HCT116 (cell line): ENCODE results near the gene ATP6V1G2. TPM values are rescaled to one million over a fixed set of nuclear protein-coding genes. Genes with fewer than 3 reads are reported as not detected.

Experiments used
- ATAC-seq: fragments of 200-7000 bp; cut with Tn5 transposase; 2 replicates; pipeline ENCODE4 v1.9.1; 2020; ENCODE audit warnings: mild to moderate bottlenecking, moderate library complexity
- BruUV-seq: library from RNA; stranded (reverse); fragments of 400-500 nt; replicated peaks from 2 replicates; lab custom pipeline; 2021; lab: Mats Ljungman, UMichigan
- CTCF ChIA-PET: fragments of 300-600 bp; sonication (Branson Sonifier 250); formaldehyde crosslinking; loops from one replicate; lab custom pipeline; 2021; ENCODE audit warnings: antibody characterized with exemption; lab: Charles Lee
- POLR2A ChIA-PET: fragments of 300-600, 350-600 bp; sonication (Branson Sonifier 250); formaldehyde crosslinking; loops from one replicate; lab custom pipeline; 2021; ENCODE audit warnings: antibody characterized with exemption; lab: Charles Lee
- RAD21 ChIA-PET, 2 experiments: fragments of 300-600 bp; sonication (Branson Sonifier 250); formaldehyde crosslinking; loops; one replicate each; lab custom pipeline; 2023; ENCODE audit warnings: low total read pairs in 2 of 2; ENCODE audit not compliant: uncharacterized antibody in 2 of 2, unreplicated experiment in 2 of 2, low non-redundant PET in 1 of 2; lab: Charles Lee
- DNase-seq: peaks from one replicate; pipeline ENCODE4 v3.0.0-alpha.2; 2010; ENCODE audit warnings: low read depth, low spot score
- H2AFZ ChIP-seq: fragments of 200-600 bp; shearing (Covaris generic), sonication (generic); 2 replicates; pipeline ENCODE4 v1.6.1; 2017; ENCODE audit warnings: low read depth, mixed run types, mixed read lengths, antibody characterized with exemption, low read length; ENCODE audit not compliant: poor library complexity, severe bottlenecking
- H3K27ac ChIP-seq: 2 replicates; pipeline ENCODE4 v1.5.1; 2012; ENCODE audit warnings: low read depth, low read length
- H3K27me3 ChIP-seq: fragments of 200-600 bp; sonication (generic); 2 replicates; pipeline ENCODE4 v1.6.1; 2016; ENCODE audit warnings: mixed run types, low read length, mixed read lengths; ENCODE audit not compliant: insufficient read depth
- H3K36me3 ChIP-seq, 2 experiments: fragments of 200-500 bp in 1 of 2; fragments of 200-600 bp in 1 of 2; sonication (Bioruptor generic) in 1 of 2; sonication (generic) in 1 of 2; 2 replicates each; pipeline versions ENCODE4 v1.5.1 to v1.6.1; 2014 to 2016; ENCODE audit warnings: low read length in 2 of 2, inconsistent platforms in 1 of 2, mixed read lengths in 1 of 2, mixed run types in 1 of 2; ENCODE audit not compliant: insufficient read depth in 2 of 2, control insufficient read depth in 1 of 2
- H3K4me1 ChIP-seq, 2 experiments: fragments of 200-600 bp in 1 of 2; sonication (generic) in 1 of 2; 2 replicates each; pipeline versions ENCODE4 v1.5.1 to v1.6.1; 2012 to 2017; ENCODE audit warnings: low read length in 2 of 2, inconsistent platforms in 1 of 2, mild to moderate bottlenecking in 1 of 2, mixed read lengths in 1 of 2, mixed run types in 1 of 2, moderate library complexity in 1 of 2; ENCODE audit not compliant: insufficient read depth in 2 of 2, control insufficient read depth in 1 of 2
- H3K4me2 ChIP-seq: fragments of 200-600 bp; sonication (generic); 2 replicates; pipeline ENCODE4 v1.6.1; 2017; ENCODE audit warnings: mixed run types, low read length, mixed read lengths
- H3K4me3 ChIP-seq, 2 experiments: fragments of 200-600 bp in 1 of 2; sonication (generic) in 1 of 2; replicated peaks in 1 of 2; 2 replicates each; pipeline ENCODE4 v1.5.1; 2011 to 2016; ENCODE audit warnings: low read length in 2 of 2, control low read depth in 1 of 2, low read depth in 1 of 2, mild to moderate bottlenecking in 1 of 2, mixed read lengths in 1 of 2, mixed run types in 1 of 2
- H3K79me2 ChIP-seq: fragments of 200-600 bp; sonication (generic); 2 replicates; pipeline ENCODE4 v1.6.1; 2017; ENCODE audit warnings: mild to moderate bottlenecking, mixed run types, low read length, moderate library complexity, mixed read lengths; ENCODE audit not compliant: insufficient read depth
- H3K9ac ChIP-seq: fragments of 200-600 bp; sonication (generic); 2 replicates; pipeline ENCODE4 v1.6.1; 2016; ENCODE audit warnings: low read length, mixed read lengths
- H3K9me2 ChIP-seq: fragments of 200-600 bp; sonication (generic), shearing (Covaris generic); 2 replicates; pipeline ENCODE4 v1.6.1; 2017; ENCODE audit warnings: mixed run types, mild to moderate bottlenecking, moderate library complexity; ENCODE audit not compliant: insufficient read depth
- H3K9me3 ChIP-seq, 2 experiments: fragments of 200-500 bp in 1 of 2; fragments of 200-600 bp in 1 of 2; sonication (Bioruptor generic) in 1 of 2; sonication (generic) in 1 of 2; 2 replicates each; pipeline ENCODE4 v1.6.1; 2014 to 2017; ENCODE audit warnings: low read length in 2 of 2, mixed read lengths in 2 of 2, inconsistent platforms in 1 of 2, low read depth in 1 of 2, mild to moderate bottlenecking in 1 of 2, mixed run types in 1 of 2, moderate library complexity in 1 of 2; ENCODE audit not compliant: control insufficient read depth in 1 of 2, insufficient read depth in 1 of 2
- H4K20me1 ChIP-seq: fragments of 200-600 bp; sonication (generic), shearing (Covaris generic); 2 replicates; pipeline ENCODE4 v1.6.1; 2017; ENCODE audit warnings: mixed run types, mild to moderate bottlenecking, moderate library complexity; ENCODE audit not compliant: insufficient read depth
- CEBPB ChIP-seq: IDR thresholded peaks from 2 replicates; pipeline ENCODE4 v1.6.1; 2012; ENCODE audit warnings: low read depth
- ELF1 ChIP-seq: IDR thresholded peaks from 2 replicates; pipeline ENCODE4 v1.6.1; 2012; ENCODE audit warnings: low read depth, borderline replicate concordance
- EZH2 ChIP-seq: fragments of 200-600 bp; sonication (generic); IDR thresholded peaks from 2 replicates; pipeline ENCODE4 v1.6.1; 2017; ENCODE audit warnings: antibody characterized with exemption, mixed run types
- EZH2phosphoT487 ChIP-seq: fragments of 200-600 bp; IDR thresholded peaks from 2 replicates; pipeline ENCODE4 v1.6.1; 2018; ENCODE audit warnings: antibody characterized with exemption, borderline replicate concordance
- JUND ChIP-seq: IDR thresholded peaks from 2 replicates; pipeline ENCODE4 v1.6.1; 2012
- POLR2A ChIP-seq: IDR thresholded peaks from 2 replicates; pipeline ENCODE4 v1.7.0; 2011; ENCODE audit warnings: borderline replicate concordance; ENCODE audit not compliant: insufficient read depth, insufficient read length; ENCODE audit errors: extremely low read depth
- POLR2AphosphoS5 ChIP-seq: IDR thresholded peaks from 2 replicates; pipeline ENCODE4 v1.6.1; 2011; ENCODE audit warnings: mild to moderate bottlenecking, low read depth, low read length, moderate library complexity
- SP1 ChIP-seq: IDR thresholded peaks from 2 replicates; pipeline ENCODE4 v1.6.1; 2012; ENCODE audit warnings: low read depth
- SRF ChIP-seq: IDR thresholded peaks from 2 replicates; pipeline ENCODE4 v1.6.1; 2012; ENCODE audit warnings: low read depth
- TCF7L2 ChIP-seq: IDR thresholded peaks from 2 replicates; pipeline ENCODE4 v1.7.0; 2011; ENCODE audit warnings: borderline replicate concordance, inconsistent platforms; ENCODE audit not compliant: insufficient read depth, insufficient read length; ENCODE audit errors: extremely low read depth
- YY1 ChIP-seq: IDR thresholded peaks from 2 replicates; pipeline ENCODE4 v1.6.1; 2011; ENCODE audit warnings: low read length, low read depth, moderate library complexity, mild to moderate bottlenecking; ENCODE audit not compliant: insufficient replicate concordance; ENCODE audit errors: extremely low read depth
- ZFX ChIP-seq: fragments of 450-650 bp; IDR thresholded peaks from 2 replicates; pipeline ENCODE4 v1.6.1; 2017
- intact Hi-C: fragments of 100-400 bp; cut with micrococcal nuclease; formaldehyde crosslinking; loops from 2 replicates; pipeline ENCODE4 v1.10.0; 2022
- total RNA-seq: library from RNA; stranded (reverse); gene quantifications from one replicate; pipeline ENCODE4 v1.2.1, GENCODE V29; 2021; ENCODE audit not compliant: unreplicated experiment
- TF ChIP-seq, protein P1 (sequence below), 3 experiments: fragments of 200-600 bp in 1 of 3; sonication (generic) in 1 of 3; IDR thresholded peaks in 2 of 3; conservative IDR thresholded peaks in 1 of 3; 2 replicates each; pipeline ENCODE4 v1.5.1; 2012 to 2017; ENCODE audit warnings: low read depth in 2 of 3, low read length in 2 of 3, antibody characterized with exemption in 1 of 3, borderline replicate concordance in 1 of 3, control low read depth in 1 of 3, mild to moderate bottlenecking in 1 of 3, mixed read lengths in 1 of 3, mixed run types in 1 of 3, moderate library complexity in 1 of 3; ENCODE audit not compliant: insufficient read depth in 1 of 3
- TF ChIP-seq, protein P2 (sequence below): IDR thresholded peaks from 2 replicates; pipeline ENCODE4 v1.6.1; 2012; ENCODE audit warnings: low read depth

The ATP6V1G2 gene
- total RNA-seq, 1 experiment from 2014 or later: 1.8 TPM

DNA sequence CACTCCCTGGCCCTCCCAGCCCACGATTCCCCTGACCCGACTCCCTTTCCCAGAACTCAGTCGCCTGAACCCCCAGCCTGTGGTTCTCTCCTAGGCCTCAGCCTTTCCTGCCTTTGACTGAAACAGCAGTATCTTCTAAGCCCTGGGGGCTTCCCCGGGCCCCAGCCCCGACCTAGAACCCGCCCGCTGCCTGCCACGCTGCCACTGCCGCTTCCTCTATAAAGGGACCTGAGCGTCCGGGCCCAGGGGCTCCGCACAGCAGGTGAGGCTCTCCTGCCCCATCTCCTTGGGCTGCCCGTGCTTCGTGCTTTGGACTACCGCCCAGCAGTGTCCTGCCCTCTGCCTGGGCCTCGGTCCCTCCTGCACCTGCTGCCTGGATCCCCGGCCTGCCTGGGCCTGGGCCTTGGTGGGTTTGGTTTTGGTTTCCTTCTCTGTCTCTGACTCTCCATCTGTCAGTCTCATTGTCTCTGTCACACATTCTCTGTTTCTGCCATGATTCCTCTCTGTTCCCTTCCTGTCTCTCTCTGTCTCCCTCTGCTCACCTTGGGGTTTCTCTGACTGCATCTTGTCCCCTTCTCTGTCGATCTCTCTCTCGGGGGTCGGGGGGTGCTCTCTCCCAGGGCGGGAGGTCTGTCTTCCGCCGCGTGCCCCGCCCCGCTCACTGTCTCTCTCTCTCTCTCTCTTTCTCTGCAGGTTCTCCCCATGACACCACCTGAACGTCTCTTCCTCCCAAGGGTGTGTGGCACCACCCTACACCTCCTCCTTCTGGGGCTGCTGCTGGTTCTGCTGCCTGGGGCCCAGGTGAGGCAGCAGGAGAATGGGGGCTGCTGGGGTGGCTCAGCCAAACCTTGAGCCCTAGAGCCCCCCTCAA, 25.9 kb upstream of the ATP6V1G2 start, which contains the start of gene LTA:
LTA (plus strand) TSS at position 249 of the 871 bp plus-strand sequence; CDS start at position 703, 454 bp downstream.
- intact Hi-C loops: no loop called here
- no peak for TF ChIP-seq POLR2AphosphoS5
- TF ChIP-seq EZH2: no peak
- TF ChIP-seq, protein P1, sequence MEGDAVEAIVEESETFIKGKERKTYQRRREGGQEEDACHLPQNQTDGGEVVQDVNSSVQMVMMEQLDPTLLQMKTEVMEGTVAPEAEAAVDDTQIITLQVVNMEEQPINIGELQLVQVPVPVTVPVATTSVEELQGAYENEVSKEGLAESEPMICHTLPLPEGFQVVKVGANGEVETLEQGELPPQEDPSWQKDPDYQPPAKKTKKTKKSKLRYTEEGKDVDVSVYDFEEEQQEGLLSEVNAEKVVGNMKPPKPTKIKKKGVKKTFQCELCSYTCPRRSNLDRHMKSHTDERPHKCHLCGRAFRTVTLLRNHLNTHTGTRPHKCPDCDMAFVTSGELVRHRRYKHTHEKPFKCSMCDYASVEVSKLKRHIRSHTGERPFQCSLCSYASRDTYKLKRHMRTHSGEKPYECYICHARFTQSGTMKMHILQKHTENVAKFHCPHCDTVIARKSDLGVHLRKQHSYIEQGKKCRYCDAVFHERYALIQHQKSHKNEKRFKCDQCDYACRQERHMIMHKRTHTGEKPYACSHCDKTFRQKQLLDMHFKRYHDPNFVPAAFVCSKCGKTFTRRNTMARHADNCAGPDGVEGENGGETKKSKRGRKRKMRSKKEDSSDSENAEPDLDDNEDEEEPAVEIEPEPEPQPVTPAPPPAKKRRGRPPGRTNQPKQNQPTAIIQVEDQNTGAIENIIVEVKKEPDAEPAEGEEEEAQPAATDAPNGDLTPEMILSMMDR (IDR thresholded peaks at IDR 0.05 in 2 of 3, conservative IDR thresholded peaks at IDR 0.05 in 1 of 3; ENCODE audit: borderline replicate concordance in 1 of 3, insufficient read depth in 1 of 3, low read depth in 2 of 3, low read length in 2 of 3): no peak
- TF ChIP-seq, protein P2, sequence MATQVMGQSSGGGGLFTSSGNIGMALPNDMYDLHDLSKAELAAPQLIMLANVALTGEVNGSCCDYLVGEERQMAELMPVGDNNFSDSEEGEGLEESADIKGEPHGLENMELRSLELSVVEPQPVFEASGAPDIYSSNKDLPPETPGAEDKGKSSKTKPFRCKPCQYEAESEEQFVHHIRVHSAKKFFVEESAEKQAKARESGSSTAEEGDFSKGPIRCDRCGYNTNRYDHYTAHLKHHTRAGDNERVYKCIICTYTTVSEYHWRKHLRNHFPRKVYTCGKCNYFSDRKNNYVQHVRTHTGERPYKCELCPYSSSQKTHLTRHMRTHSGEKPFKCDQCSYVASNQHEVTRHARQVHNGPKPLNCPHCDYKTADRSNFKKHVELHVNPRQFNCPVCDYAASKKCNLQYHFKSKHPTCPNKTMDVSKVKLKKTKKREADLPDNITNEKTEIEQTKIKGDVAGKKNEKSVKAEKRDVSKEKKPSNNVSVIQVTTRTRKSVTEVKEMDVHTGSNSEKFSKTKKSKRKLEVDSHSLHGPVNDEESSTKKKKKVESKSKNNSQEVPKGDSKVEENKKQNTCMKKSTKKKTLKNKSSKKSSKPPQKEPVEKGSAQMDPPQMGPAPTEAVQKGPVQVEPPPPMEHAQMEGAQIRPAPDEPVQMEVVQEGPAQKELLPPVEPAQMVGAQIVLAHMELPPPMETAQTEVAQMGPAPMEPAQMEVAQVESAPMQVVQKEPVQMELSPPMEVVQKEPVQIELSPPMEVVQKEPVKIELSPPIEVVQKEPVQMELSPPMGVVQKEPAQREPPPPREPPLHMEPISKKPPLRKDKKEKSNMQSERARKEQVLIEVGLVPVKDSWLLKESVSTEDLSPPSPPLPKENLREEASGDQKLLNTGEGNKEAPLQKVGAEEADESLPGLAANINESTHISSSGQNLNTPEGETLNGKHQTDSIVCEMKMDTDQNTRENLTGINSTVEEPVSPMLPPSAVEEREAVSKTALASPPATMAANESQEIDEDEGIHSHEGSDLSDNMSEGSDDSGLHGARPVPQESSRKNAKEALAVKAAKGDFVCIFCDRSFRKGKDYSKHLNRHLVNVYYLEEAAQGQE: no peak
- no peak for TF ChIP-seq SP1
- TF ChIP-seq CEBPB: no peak
- no peak for TF ChIP-seq YY1
- no peak for TF ChIP-seq POLR2A
- TF ChIP-seq JUND: no peak
- no peak for TF ChIP-seq ZFX
- TF ChIP-seq EZH2phosphoT487: no peak
- no peak for TF ChIP-seq SRF
- TF ChIP-seq TCF7L2: no peak
- TF ChIP-seq ELF1: no peak
- no peaks in the 10 kb centered on the region for H3K79me2 ChIP-seq
- H3K36me3 ChIP-seq: no peaks in the 10 kb centered on the region
- ChIA-PET CTCF (interaction anchor here (1.9 kb wide), 1 partner anchor 9 kb away, joined by 4 read pairs; no protein-coding TSS in a partner anchor), POLR2A (no interaction called here), RAD21 (no interaction called here)
- no peak within 1 kb of the TSS for H3K4me3 ChIP-seq
- no peak within 1 kb of the TSS for H3K27ac ChIP-seq
- 0 out of 4 replicates have a peak, but pooled peaks cover 0 to 3% of the 10 kb centered on the region in 2 experiments for H3K4me1 ChIP-seq
- H3K4me2 ChIP-seq: no peak within 1 kb of the TSS
- DNase-seq (no peak), ATAC-seq (no peak)
- H3K9me2 ChIP-seq: no peaks in the 10 kb centered on the region
- H3K9ac ChIP-seq: no peak within 1 kb of the TSS
- H2AFZ ChIP-seq: no peak within 1 kb of the TSS
- no peaks in the 10 kb centered on the region for H3K9me3 ChIP-seq
- BruUV-seq: no TSS peak
- H3K27me3 ChIP-seq: no peaks in the 10 kb centered on the region
- H4K20me1 ChIP-seq: no peaks in the 10 kb centered on the region
